GM23248 (cell line): ENCODE data around the gene GPR17. TPM values are rescaled to one million over a fixed set of nuclear protein-coding genes. Genes with fewer than 3 reads are reported as not detected.

ENCODE experiments used
- DNase-seq: peaks from one replicate; pipeline ENCODE4 v3.0.0-alpha.2; 2015
- H2AFZ ChIP-seq: fragments of 200-600 bp; sonication (generic); 2 replicates; pipeline ENCODE4 v1.6.1; 2016; ENCODE audit warnings: antibody characterized with exemption
- H3F3A ChIP-seq: fragments of 200-600 bp; sonication (generic); 2 replicates; pipeline ENCODE4 v1.6.1; 2016; ENCODE audit warnings: mild to moderate bottlenecking, antibody characterized with exemption, mixed run types; ENCODE audit not compliant: insufficient read depth
- H3K27ac ChIP-seq: fragments of 200-600 bp; sonication (generic); 2 replicates; pipeline ENCODE4 v1.5.1; 2016; ENCODE audit warnings: mild to moderate bottlenecking
- H3K27me3 ChIP-seq: fragments of 200-600 bp; sonication (generic); replicated peaks from 2 replicates; pipeline ENCODE4 v1.6.1; 2016; ENCODE audit warnings: mild to moderate bottlenecking; ENCODE audit not compliant: insufficient read depth
- H3K36me3 ChIP-seq: fragments of 200-600 bp; sonication (generic); 2 replicates; pipeline ENCODE4 v1.6.1; 2016; ENCODE audit warnings: low read depth, mild to moderate bottlenecking
- H3K4me1 ChIP-seq: fragments of 200-600 bp; sonication (generic); 2 replicates; pipeline ENCODE4 v1.6.1; 2016; ENCODE audit warnings: mild to moderate bottlenecking; ENCODE audit not compliant: insufficient read depth
- H3K4me2 ChIP-seq: fragments of 200-600 bp; sonication (generic); one replicate; pipeline ENCODE4 v1.6.1; 2016; ENCODE audit warnings: mild to moderate bottlenecking; ENCODE audit not compliant: unreplicated experiment
- H3K4me3 ChIP-seq: fragments of 200-600 bp; sonication (generic); 2 replicates; pipeline ENCODE4 v1.5.1; 2016; ENCODE audit warnings: mild to moderate bottlenecking
- H3K79me2 ChIP-seq: fragments of 200-600 bp; sonication (generic); 2 replicates; pipeline ENCODE4 v1.6.1; 2016; ENCODE audit warnings: mild to moderate bottlenecking; ENCODE audit not compliant: insufficient read depth
- H3K9ac ChIP-seq: fragments of 200-600 bp; sonication (generic); 2 replicates; pipeline ENCODE4 v1.6.1; 2016; ENCODE audit warnings: mild to moderate bottlenecking
- H3K9me2 ChIP-seq: fragments of 200-600 bp; sonication (generic); 2 replicates; pipeline ENCODE4 v1.6.1; 2016; ENCODE audit warnings: mixed run types, mild to moderate bottlenecking, moderate library complexity; ENCODE audit not compliant: insufficient read depth
- H3K9me3 ChIP-seq: fragments of 200-600 bp; sonication (generic); one replicate; pipeline ENCODE4 v1.6.1; 2017; ENCODE audit warnings: low read depth
- H4K20me1 ChIP-seq: fragments of 200-600 bp; sonication (generic); 2 replicates; pipeline ENCODE4 v1.6.0; 2016; ENCODE audit not compliant: insufficient read depth
- EZH2 ChIP-seq: fragments of 200-600 bp; sonication (generic); IDR thresholded peaks from 2 replicates; pipeline ENCODE4 v1.6.1; 2018; ENCODE audit warnings: antibody characterized with exemption, mild to moderate bottlenecking; ENCODE audit not compliant: insufficient read depth, poor library complexity, severe bottlenecking
- EZH2phosphoT487 ChIP-seq: fragments of 200-600 bp; sonication (generic); IDR thresholded peaks from 2 replicates; pipeline ENCODE4 v1.6.1; 2018; ENCODE audit warnings: antibody characterized with exemption, moderate library complexity, mild to moderate bottlenecking, low read depth; ENCODE audit not compliant: insufficient read depth
- WGBS, 2 experiments: methylation state at CpG; one replicate each; pipeline ENCODE4 v1.1.6; 2015 to 2017; ENCODE audit warnings: low lambda C conversion rate in 2 of 2, low coverage in 1 of 2; ENCODE audit errors: missing lambda C conversion rate in 2 of 2; 5-methylcytosine and 5-hydroxymethylcytosine counted together
- in situ Hi-C: fragments of 300-500 bp; cut with MboI; formaldehyde crosslinking; loops from 2 replicates; pipeline ENCODE4 v1.15.0; 2020
- polyA plus RNA-seq: library from polyadenylated mRNA; unstranded; fragments of >200 nt; fragmentation: Nextera tagmentation; extraction: Ambion mirVana; gene quantifications from 2 replicates; pipeline ENCODE4 v1.2.1, GENCODE V29; 2016
- total RNA-seq: library from RNA; depleted of rRNA; stranded (reverse); fragments of >200 nt; shearing (Covaris generic); gene quantifications from 2 replicates; pipeline ENCODE4 v1.2.3, GENCODE V29; 2014

Gene GPR17
- total and polyA plus RNA-seq, 2 experiments from 2014 or later, result 0.11 TPM; not detected in 1

- H2AFZ ChIP-seq, result no peak overlapping the region
- peaks cover 4% of the 10 kb centered on the region; the same call in 1 of the 2 replicates for H3K79me2 ChIP-seq
- no peaks in the 10 kb centered on the region for H3K9me2 ChIP-seq
- DNase-seq, result no peak
- 73 to 79% methylated on average over 16 of the region's 16 CpGs for WGBS, 2 experiments
- no peak overlapping the region for H3K9ac ChIP-seq
- TF ChIP-seq EZH2phosphoT487 (no peak), EZH2 (no peak)
- H4K20me1 ChIP-seq, result no peaks in the 10 kb centered on the region
- no peak overlapping the region for H3K27ac ChIP-seq
- no peaks in the 10 kb centered on the region for H3K4me1 ChIP-seq
- no peaks in the 10 kb centered on the region for H3F3A ChIP-seq
- H3K4me2 ChIP-seq, result no peak overlapping the region
- no peak overlapping the region for H3K4me3 ChIP-seq
- H3K36me3 ChIP-seq, result no peaks in the 10 kb centered on the region
- in situ Hi-C loops, result no loop called here
- no peaks in the 10 kb centered on the region for H3K9me3 ChIP-seq
- H3K27me3 ChIP-seq, result no peaks in the 10 kb centered on the region
Observed at GRCh38 chr2:127655209-127656073, 9.5 kb downstream of the GPR17 start.

- in situ Hi-C loops, result no loop called here
- Histone ChIP-seq H3K4me2 (no peak overlapping the region), H3K36me3 (no peaks in the 10 kb centered on the region), H3K27me3 (no peaks in the 10 kb centered on the region), H3K4me3 (no peak overlapping the region), H3K4me1 (peaks cover 10% of the 10 kb centered on the region), H3K9ac (no peak overlapping the region), H2AFZ (no peak overlapping the region), H4K20me1 (no peaks in the 10 kb centered on the region), H3F3A (no peaks in the 10 kb centered on the region), H3K9me2 (no peaks in the 10 kb centered on the region), H3K9me3 (no peaks in the 10 kb centered on the region), H3K27ac (no peak overlapping the region), H3K79me2 (peaks cover 6% of the 10 kb centered on the region; the same call in 1 of the 2 replicates)
- no peak for DNase-seq
- WGBS, 2 experiments, result 88 to 92% methylated on average over 14 to 15 of the region's 15 CpGs
- TF ChIP-seq EZH2phosphoT487, result no peak
- no peak for TF ChIP-seq EZH2
Observed at GRCh38 chr2:127656569-127657231, 10.7 kb downstream of the GPR17 start.

GRCh38 chr2:127657232-127657595, 11.3 kb downstream of the GPR17 start:
- no peaks in the 10 kb centered on the region for H3F3A ChIP-seq
- no peak for DNase-seq
- no peaks in the 10 kb centered on the region for H3K27me3 ChIP-seq
- H3K4me1 ChIP-seq, result peaks cover 15% of the 10 kb centered on the region
- no peak overlapping the region for H3K4me3 ChIP-seq
- 89 to 90% methylated on average over 16 to 17 of the region's 17 CpGs for WGBS, 2 experiments
- in situ Hi-C loops, result no loop called here
- no peak overlapping the region for H3K9ac ChIP-seq
- no peak overlapping the region for H3K4me2 ChIP-seq
- H3K79me2 ChIP-seq, result peaks cover 6% of the 10 kb centered on the region; the same call in 1 of the 2 replicates
- no peaks in the 10 kb centered on the region for H3K9me2 ChIP-seq
- H3K9me3 ChIP-seq, result no peaks in the 10 kb centered on the region
- no peaks in the 10 kb centered on the region for H4K20me1 ChIP-seq
- TF ChIP-seq EZH2phosphoT487 (no peak), EZH2 (no peak)
- no peaks in the 10 kb centered on the region for H3K36me3 ChIP-seq
- no peak overlapping the region for H3K27ac ChIP-seq
- no peak overlapping the region for H2AFZ ChIP-seq

- Histone ChIP-seq H3K36me3 (no peaks in the 10 kb centered on the region), H3K4me3 (no peak overlapping the region), H3F3A (no peaks in the 10 kb centered on the region), H2AFZ (no peak overlapping the region), H3K9me3 (no peaks in the 10 kb centered on the region), H3K9me2 (no peaks in the 10 kb centered on the region), H3K79me2 (peaks cover 12% of the 10 kb centered on the region), H3K4me1 (peaks cover 16% of the 10 kb centered on the region), H3K27me3 (no peaks in the 10 kb centered on the region), H3K27ac (no peak overlapping the region), H4K20me1 (no peaks in the 10 kb centered on the region), H3K9ac (no peak overlapping the region), H3K4me2 (no peak overlapping the region)
- WGBS, 2 experiments, result 75% methylated on average over 6 of the region's 6 CpGs
- TF ChIP-seq EZH2, result no peak
- TF ChIP-seq EZH2phosphoT487, result no peak
- in situ Hi-C loops, result no loop called here
- no peak for DNase-seq
Observed at GRCh38 chr2:127658146-127658545, 12.2 kb downstream of the GPR17 start.
